Stimulated activated CD4-positive, alpha-beta T cell treated with anti-CD3 and anti-CD28 coated beads, TNF-alpha, amount 100 ng/mL, for 24 hours (primary cell): ENCODE results near the gene GDE1.

ENCODE experiments used
- DNase-seq, 3 experiments: peaks; one replicate each; pipeline ENCODE4 v3.0.0-alpha.2; 2020; ENCODE audit warnings: low read depth in 3 of 3

The GDE1 gene

GRCh38 chr16:19486750-19487325, 35.1 kb downstream of the GDE1 start:
- no peak for DNase-seq

GRCh38 chr16:19486051-19486450, 35.8 kb downstream of the GDE1 start:
- DNase-seq = no peak

GRCh38 chr16:19485611-19486010, 36.3 kb downstream of the GDE1 start:
- no peak for DNase-seq

- no peak for DNase-seq
These were observed 37.8 kb downstream of the GDE1 start for GRCh38 chr16:19484096-19484495.

GRCh38 chr16:19482291-19482690, 39.6 kb downstream of the GDE1 start:
- no peak for DNase-seq

GRCh38 chr16:19481769-19482168, 40.1 kb downstream of the GDE1 start:
- DNase-seq = no peak

GRCh38 chr16:19481296-19481695, 40.6 kb downstream of the GDE1 start:
- DNase-seq = no peak

- no peak for DNase-seq
These were observed 42.6 kb downstream of the GDE1 start for GRCh38 chr16:19479302-19479721.

GRCh38 chr16:19478505-19478904, 43.4 kb downstream of the GDE1 start:
- DNase-seq = no peak

- no peak for DNase-seq
These were observed 47.3 kb downstream of the GDE1 start for GRCh38 chr16:19474617-19475016.

GRCh38 chr16:19472482-19472881, 49.4 kb downstream of the GDE1 start:
- DNase-seq = no peak

- no peak for DNase-seq
These were observed 53.6 kb downstream of the GDE1 start for GRCh38 chr16:19468300-19468699.

GRCh38 chr16:19463468-19464315, 58.2 kb downstream of the GDE1 start:
- no peak for DNase-seq

GRCh38 chr16:19460397-19460796, 61.5 kb downstream of the GDE1 start:
- DNase-seq = no peak

- DNase-seq = no peak
These were observed 63.0 kb downstream of the GDE1 start for GRCh38 chr16:19458722-19459379.
